Fibroblast of the conjunctiva (primary cell): ENCODE results near the gene OR4K14.
"Not testable (repeated sequence)": the region's sequence is repeated elsewhere in the genome, so short reads cannot be mapped to it uniquely, and the experiment has no call there.

Experiments
- DNase-seq: peaks from one replicate; pipeline ENCODE4 v3.0.0-alpha.2; 2010; ENCODE audit warnings: low read depth

OR4K14 gene, protein sequence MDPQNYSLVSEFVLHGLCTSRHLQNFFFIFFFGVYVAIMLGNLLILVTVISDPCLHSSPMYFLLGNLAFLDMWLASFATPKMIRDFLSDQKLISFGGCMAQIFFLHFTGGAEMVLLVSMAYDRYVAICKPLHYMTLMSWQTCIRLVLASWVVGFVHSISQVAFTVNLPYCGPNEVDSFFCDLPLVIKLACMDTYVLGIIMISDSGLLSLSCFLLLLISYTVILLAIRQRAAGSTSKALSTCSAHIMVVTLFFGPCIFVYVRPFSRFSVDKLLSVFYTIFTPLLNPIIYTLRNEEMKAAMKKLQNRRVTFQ

DNA sequence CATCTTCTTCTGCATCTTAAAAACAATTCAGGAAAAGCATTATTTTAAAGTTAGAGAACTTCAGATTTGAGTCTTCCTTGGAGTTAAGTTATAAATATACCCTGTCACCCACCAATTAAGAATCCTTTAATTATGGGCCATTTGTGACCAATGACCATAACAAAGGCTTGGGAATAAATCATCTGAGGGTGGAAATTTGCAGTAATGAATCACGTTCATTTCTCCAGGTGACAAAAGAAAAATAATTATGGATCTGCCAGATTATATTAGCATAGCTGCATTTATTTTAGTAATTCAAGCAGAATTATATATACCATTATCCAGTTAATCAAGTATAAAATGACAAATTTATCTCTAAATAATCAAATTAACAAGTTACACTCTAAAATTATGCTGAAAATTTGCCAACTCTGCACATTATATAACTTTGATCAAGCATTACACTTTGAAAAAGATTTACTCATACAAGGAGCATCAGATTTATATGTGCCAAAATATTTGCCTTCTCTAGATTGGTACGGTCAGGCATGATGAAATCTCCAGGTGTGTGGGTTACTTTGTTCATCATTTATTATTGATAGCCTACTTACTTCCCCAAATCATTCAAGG lies at the start of gene OR4K14:
Gene OR4K14 (minus strand): TSS at position 51 of the 609 bp plus-strand sequence. CDS start 4,114 bp downstream, outside the sequence.
- DNase-seq: no peak

DNA sequence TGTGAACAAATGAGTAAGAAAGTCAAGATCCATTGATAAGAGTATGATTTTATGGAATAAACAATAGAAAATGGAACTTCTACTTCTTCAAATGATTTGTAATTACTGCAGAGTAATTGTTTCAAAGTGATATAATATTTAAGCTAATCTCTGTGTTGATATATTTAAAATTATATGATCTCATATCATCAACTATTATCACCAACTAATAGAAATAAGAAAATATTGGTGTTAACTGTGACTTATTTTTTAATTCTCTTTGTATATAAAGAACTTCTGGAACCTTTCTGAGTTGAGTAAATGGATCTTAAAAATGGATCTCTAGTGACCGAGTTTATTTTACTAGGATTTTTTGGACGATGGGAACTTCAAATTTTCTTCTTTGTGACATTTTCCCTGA lies 40.6 kb upstream of the OR4K14 start, which contains the start of gene OR4L1:
Gene OR4L1 (plus strand): TSS at position 301 of the 400 bp plus-strand sequence. CDS start 0 bp downstream, at position 301.
- DNase-seq: no peak

DNA sequence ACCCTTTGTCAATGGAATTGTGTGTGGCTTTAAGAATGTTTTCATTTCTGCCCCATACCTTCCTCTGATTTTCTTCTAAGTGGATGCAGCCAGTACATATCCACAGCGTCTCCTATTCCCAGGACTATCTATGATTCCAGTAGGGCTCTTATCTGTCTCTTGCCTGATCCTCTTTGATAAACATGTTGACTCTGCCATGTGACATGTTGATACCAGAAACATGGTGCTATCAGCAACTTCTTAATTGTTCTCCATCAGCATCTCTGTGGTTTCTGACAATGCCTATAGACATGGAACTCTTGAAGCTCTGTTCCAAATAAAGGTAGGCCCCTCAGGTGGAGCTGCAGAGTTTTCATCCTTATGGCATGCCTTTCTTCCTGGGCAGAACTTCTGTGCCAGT lies 29.1 kb upstream of the OR4K14 start:
- no peak for DNase-seq

DNA sequence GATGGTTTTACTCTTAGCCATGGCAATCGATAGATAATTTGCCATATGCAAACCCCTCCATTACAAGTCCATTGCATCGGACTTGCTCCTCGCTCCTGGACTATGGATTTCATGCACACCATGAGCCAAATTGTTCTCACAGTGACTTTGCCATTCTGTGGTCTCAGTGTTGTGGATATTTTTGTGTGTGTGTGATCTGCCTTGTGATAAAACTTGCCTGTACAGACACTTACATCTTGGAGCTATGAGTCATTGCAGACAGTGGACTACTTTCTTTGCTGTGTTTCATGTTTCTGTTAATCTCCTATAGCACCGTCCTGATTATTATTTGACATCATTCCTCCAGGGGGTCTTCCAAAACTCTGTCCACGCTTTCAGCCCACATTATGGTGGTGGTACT lies 25.1 kb upstream of the OR4K14 start:
- no peak for DNase-seq

DNA sequence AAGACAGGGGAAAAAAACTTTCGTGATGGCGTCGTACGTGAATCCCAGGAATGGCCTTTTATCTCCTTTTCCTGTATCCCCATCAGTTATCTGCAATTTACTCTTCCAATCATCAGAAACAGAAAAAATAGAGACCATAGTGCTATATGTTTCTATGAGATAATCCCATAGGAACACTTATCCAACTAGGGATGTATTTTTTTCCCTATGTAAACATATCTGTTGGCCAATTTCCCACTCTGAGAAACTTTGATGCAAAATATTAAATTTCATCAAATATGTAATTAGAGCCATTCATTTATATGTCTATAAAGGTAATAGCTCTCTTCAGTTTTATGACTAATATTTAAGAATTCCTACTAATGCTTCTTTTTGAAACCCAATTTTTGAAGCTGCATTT lies 16.8 kb upstream of the OR4K14 start, which contains the start of gene OR4K13:
Gene OR4K13 (minus strand): TSS at position 101 of the 400 bp plus-strand sequence. CDS start 1,280 bp downstream, outside the sequence.
- no peak for DNase-seq

DNA sequence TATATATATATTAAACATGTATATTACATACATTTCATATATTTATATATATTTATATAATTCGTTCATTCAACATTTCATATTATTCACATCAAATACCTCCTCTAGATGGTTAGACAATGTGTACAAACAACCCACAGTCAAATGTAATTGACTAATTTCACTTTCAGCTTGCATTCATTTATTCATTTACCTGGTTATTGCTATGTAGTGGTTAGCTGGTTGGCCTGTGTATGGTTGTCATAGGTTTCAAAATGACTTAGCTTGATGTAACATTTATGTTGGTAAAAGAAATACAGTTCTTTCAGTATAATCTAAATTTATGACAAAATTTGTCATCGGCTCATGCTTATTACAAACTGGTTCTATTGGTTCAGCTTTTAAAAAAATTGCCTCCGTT lies 16.3 kb upstream of the OR4K14 start:
- DNase-seq: no peak

DNA sequence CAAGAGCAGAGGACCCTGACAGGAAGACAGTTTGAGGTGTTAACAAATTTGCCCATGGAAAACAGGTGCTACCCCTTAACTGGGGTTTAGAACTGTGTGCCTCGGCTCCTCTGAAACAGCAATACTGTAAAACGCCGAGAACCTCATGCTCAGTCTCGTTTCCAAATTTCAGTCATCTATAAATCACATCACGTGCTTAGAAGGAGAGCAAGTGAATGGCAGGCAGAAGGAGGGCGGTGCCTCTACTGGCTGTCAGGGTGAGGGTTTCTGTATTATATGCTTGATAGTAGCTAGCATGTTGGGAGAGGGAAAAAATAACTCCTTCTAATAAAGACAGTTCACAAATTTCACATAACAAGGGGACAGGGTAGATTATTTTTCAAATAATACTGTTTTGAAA lies 12.0 kb upstream of the OR4K14 start:
- no peak for DNase-seq

DNA sequence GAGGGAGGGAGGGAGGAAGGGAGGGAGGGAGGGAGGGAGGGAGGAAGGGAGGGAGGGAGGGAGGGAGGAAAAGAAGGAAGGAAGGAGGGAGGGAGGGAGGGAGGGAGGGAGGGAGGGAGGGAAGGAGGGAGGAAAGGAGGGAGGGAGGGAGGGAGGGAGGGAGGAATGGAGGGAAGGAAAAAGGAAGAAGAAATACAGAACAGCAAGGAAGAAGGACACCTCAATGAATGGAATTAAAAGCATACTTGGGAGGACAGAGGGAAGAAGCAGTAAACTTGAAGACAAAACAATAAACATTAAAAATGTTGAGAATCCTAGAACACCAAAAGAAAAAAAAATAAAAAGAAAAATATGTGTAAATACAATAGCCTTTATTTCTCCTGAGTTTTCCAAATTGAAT lies 11.0 kb downstream of the OR4K14 start:
- no peak for DNase-seq

DNA sequence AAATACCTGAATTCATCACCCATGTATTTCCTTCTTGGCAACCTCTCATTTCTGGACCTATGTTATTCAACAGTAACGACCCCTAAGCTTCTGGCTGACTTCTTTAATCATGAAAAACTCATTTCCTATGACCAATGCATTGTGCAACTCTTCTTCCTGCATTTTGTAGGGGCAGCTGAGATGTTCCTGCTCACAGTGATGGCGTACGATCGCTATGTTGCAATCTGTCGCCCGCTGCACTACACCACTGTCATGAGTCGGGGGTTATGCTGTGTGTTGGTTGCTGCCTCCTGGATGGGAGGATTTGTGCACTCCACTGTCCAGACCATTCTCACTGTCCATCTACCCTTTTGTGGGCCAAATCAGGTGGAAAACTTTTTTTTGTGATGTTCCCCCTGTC lies 16.8 kb downstream of the OR4K14 start:
- no peak for DNase-seq

DNA sequence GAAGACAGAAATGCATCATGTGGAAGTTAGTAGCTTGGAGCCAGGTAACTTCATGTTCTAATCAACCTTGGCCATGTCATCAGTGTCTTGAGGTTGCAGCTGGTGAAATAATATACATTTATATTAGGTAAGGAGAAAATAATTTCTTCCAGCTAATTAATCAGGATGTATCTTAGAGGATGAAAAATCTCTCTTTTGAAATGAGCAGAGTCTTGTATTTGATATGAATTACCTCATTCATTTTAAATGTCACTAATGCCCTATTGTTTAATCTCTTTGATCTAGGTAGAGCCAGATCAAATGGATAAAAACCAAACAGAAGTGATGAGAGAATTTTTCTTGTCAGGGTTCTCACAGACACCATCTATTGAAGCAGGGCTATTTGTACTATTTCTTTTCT lies 17.2 kb downstream of the OR4K14 start, which contains the start of gene OR4Q2:
Gene OR4Q2 (plus strand): TSS at position 301 of the 400 bp plus-strand sequence.
- no peak for DNase-seq

DNA sequence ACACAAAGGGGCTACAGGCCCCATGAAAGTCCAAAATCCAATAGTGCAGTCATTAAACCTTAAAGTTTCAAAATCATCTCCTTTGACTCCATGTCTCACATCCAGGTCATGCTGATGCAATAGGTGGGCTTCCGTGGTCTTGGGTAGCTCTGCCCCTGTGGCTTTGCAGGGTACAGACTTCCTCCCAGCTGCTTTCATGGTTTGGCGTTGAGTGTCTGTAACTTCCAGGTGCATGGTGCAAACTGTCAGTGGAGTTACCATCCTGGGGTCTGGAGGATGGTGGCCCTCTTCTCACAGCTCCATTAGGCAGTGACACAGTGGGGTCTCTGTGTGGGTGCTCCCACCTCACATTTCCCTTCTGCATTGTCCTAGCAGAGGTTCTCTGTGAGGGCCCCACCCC lies 25.7 kb downstream of the OR4K14 start:
- no peak for DNase-seq

DNA sequence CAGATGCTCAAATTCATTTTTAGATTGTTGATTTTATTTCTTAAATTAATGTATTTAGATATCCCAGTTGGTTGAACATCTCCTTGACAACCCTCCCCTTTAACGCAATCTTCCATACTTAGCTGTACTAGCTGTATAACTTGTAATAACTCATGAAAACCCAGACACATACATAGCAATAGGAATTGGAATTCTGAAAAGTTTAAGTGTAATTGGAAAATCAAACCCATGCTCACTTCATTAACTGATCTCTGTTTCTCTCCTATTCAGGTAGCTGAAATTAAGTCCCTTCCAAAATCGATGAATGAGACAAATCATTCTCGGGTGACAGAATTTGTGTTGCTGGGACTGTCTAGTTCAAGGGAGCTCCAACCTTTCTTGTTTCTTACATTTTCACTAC lies 43.8 kb downstream of the OR4K14 start, which contains the start of gene OR4K15:
Gene OR4K15 (plus strand): TSS at position 301 of the 400 bp plus-strand sequence. CDS start 0 bp downstream, at position 301.
- DNase-seq: no peak

DNA sequence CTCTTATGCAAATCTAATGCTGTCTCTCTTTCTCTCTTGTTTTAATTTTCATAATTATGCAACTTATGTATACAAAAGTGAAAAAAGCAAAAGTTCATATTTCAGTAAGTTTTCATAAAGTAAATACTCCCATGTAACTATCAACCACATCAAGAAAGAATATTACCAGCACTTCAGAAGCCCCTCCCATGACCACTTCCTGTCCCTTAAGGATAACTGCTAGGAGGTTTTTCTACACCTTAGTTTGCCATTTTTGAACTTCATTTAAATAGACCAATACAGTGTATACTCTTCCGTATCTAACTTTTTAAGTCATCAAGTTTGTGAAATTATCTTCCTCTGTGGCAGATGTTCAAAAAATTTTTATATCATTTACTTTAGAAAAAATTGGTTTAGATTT lies 44.3 kb downstream of the OR4K14 start:
- no peak for DNase-seq

DNA sequence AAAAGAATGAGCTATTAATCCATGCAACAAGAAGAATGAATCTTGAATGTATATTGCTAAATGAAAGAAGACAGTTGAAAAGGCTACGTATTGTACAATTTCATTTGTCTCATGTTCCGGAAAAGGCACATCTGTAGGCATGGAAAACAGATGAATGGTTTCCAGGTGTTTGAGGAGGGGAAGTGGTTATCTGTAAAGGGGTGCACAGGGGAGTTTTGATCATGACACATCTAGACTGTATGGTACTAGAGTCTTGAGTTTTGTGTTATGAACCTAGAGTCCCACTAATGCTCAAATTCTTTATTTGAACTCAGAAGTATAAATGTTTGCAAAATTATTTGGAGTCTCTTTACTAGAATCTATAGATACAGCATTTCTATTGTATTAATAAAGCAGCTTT lies 49.4 kb downstream of the OR4K14 start:
- DNase-seq: not testable (repeated sequence)
